ENCODE data around the gene SOCS2.

The SOCS2 gene

GRCh38 chr12:93563807-93564538 lies 8.5 kb upstream of the SOCS2 start:
- TF ChIP-seq EZH2phosphoT487 (IDR thresholded peaks at IDR 0.05; ENCODE audit: low read depth), result no peak
- peak; percentile 33 for TF ChIP-seq CTCF (IDR thresholded peaks at IDR 0.05; ENCODE audit: low read depth, low read length)
- Histone ChIP-seq H3K9me3 (ENCODE audit: insufficient read depth, low read length) (peaks cover 2% of the 10 kb centered on the region; the same call in 1 of the 2 replicates), H3K36me3 (replicated peaks; ENCODE audit: low read depth, low read length) (no peaks in the 10 kb centered on the region), H4K20me1 (ENCODE audit: insufficient read depth, low read length) (no peaks in the 10 kb centered on the region), H3K27ac (ENCODE audit: low read length) (no peak overlapping the region), H2AFZ (ENCODE audit: low read depth, low read length) (no peak overlapping the region), H3K27me3 (ENCODE audit: low read depth, low read length) (no peaks in the 10 kb centered on the region), H3K9ac (ENCODE audit: low read length) (no peak overlapping the region), H3K4me1 (ENCODE audit: low read length) (no peaks in the 10 kb centered on the region), H3K4me2 (ENCODE audit: low read length) (no peak overlapping the region), H3K4me3 (ENCODE audit: low read length) (no peak overlapping the region), H3K79me2 (ENCODE audit: low read length) (no peaks in the 10 kb centered on the region)

- Histone ChIP-seq H3K36me3 (replicated peaks; ENCODE audit: low read depth, low read length) (no peaks in the 10 kb centered on the region), H4K20me1 (ENCODE audit: insufficient read depth, low read length) (no peaks in the 10 kb centered on the region), H3K4me3 (ENCODE audit: low read length) (no peak overlapping the region), H3K9ac (ENCODE audit: low read length) (no peak overlapping the region), H3K4me2 (ENCODE audit: low read length) (no peak overlapping the region), H3K9me3 (ENCODE audit: insufficient read depth, low read length) (no peaks in the 10 kb centered on the region), H3K27me3 (ENCODE audit: low read depth, low read length) (no peaks in the 10 kb centered on the region), H3K27ac (ENCODE audit: low read length) (no peak overlapping the region), H3K4me1 (ENCODE audit: low read length) (0 out of 2 replicates have a peak, but pooled peaks cover 5% of the 10 kb centered on the region), H3K79me2 (ENCODE audit: low read length) (no peaks in the 10 kb centered on the region; the same call in 1 of the 2 replicates), H2AFZ (ENCODE audit: low read depth, low read length) (no peak overlapping the region)
- TF ChIP-seq EZH2phosphoT487 (IDR thresholded peaks at IDR 0.05; ENCODE audit: low read depth) (no peak), CTCF (IDR thresholded peaks at IDR 0.05; ENCODE audit: low read depth, low read length) (no peak)
Measured at GRCh38 chr12:93565760-93566159, 6.7 kb upstream of the SOCS2 start.

DNA sequence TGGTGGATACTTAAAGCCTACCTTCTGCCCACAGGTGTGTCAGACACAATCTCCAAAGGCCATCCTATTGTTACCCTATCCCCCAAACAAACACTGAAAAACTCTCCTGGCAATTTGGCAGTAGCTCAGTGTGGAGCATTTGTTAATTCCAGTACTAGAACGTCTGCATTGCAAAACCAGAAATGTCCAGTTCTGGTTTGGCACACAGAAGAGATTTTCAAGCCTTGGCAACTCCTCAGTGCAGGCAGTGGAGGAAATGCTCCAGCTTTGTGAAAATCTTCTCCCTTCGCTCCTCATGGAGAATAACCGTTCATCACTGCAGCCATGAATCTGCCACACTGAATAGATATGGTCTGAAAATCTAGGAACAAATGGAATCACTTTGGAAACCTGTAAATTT lies 5.3 kb upstream of the SOCS2 start:
- Histone ChIP-seq H3K4me1 (ENCODE audit: low read length) (0 out of 2 replicates have a peak, but pooled peaks cover 7% of the 10 kb centered on the region), H3K4me2 (ENCODE audit: low read length) (no peak overlapping the region), H3K27ac (ENCODE audit: low read length) (no peak overlapping the region), H3K79me2 (ENCODE audit: low read length) (no peaks in the 10 kb centered on the region; the same call in 1 of the 2 replicates), H3K4me3 (ENCODE audit: low read length) (no peak overlapping the region), H3K9ac (ENCODE audit: low read length) (no peak overlapping the region), H3K27me3 (ENCODE audit: low read depth, low read length) (peaks cover 2% of the 10 kb centered on the region; the same call in 1 of the 2 replicates), H2AFZ (ENCODE audit: low read depth, low read length) (no peak overlapping the region), H3K36me3 (replicated peaks; ENCODE audit: low read depth, low read length) (no peaks in the 10 kb centered on the region), H3K9me3 (ENCODE audit: insufficient read depth, low read length) (no peaks in the 10 kb centered on the region), H4K20me1 (ENCODE audit: insufficient read depth, low read length) (no peaks in the 10 kb centered on the region)
- TF ChIP-seq CTCF (IDR thresholded peaks at IDR 0.05; ENCODE audit: low read depth, low read length), result no peak

DNA sequence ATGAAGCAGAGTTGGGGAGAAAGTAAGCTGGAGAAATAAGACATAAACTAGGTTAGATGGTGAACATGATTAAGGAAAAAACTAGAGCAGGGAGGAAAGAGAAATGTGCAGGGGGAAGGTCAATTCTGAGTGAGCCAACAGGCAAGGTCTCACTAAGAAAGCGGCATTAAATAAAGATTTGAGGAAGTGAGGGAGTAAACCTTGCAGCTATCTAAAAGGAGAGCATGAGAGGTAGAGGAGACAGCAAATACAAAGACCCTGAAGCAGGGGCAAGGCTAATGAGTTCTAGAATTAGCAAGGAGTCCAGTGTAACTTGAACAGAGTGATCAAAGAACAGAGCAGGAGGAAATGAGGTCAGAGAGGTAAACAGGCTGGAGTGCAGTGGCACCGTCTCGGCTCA lies 4.4 kb upstream of the SOCS2 start:
- H3K27ac ChIP-seq (ENCODE audit: low read length), result no peak overlapping the region
- no peak overlapping the region for H2AFZ ChIP-seq (ENCODE audit: low read depth, low read length)
- H3K79me2 ChIP-seq (ENCODE audit: low read length), result no peaks in the 10 kb centered on the region; the same call in 1 of the 2 replicates
- no peaks in the 10 kb centered on the region for H4K20me1 ChIP-seq (ENCODE audit: insufficient read depth, low read length)
- H3K4me1 ChIP-seq (ENCODE audit: low read length), result 0 out of 2 replicates have a peak, but pooled peaks cover 9% of the 10 kb centered on the region
- TF ChIP-seq EZH2phosphoT487 (IDR thresholded peaks at IDR 0.05; ENCODE audit: low read depth) (no peak), CTCF (IDR thresholded peaks at IDR 0.05; ENCODE audit: low read depth, low read length) (no peak)
- peaks cover 8% of the 10 kb centered on the region; the same call in 1 of the 2 replicates for H3K27me3 ChIP-seq (ENCODE audit: low read depth, low read length)
- H3K4me3 ChIP-seq (ENCODE audit: low read length), result no peak overlapping the region
- no peaks in the 10 kb centered on the region for H3K9me3 ChIP-seq (ENCODE audit: insufficient read depth, low read length)
- H3K36me3 ChIP-seq (replicated peaks; ENCODE audit: low read depth, low read length), result peaks cover 5% of the 10 kb centered on the region
- H3K9ac ChIP-seq (ENCODE audit: low read length), result no peak overlapping the region
- H3K4me2 ChIP-seq (ENCODE audit: low read length), result no peak overlapping the region
